SH-SY5Y (cell line): ENCODE measurements around the gene AFAP1L2.

Experiments
- GATA2 ChIP-seq: IDR thresholded peaks from 2 replicates; pipeline ENCODE4 v1.6.1; 2011; ENCODE audit warnings: mild to moderate bottlenecking, low read depth, low read length
- GATA3 ChIP-seq: IDR thresholded peaks from 2 replicates; pipeline ENCODE4 v1.6.1; 2011; ENCODE audit warnings: low read depth, mild to moderate bottlenecking, low read length, moderate library complexity

DNA sequence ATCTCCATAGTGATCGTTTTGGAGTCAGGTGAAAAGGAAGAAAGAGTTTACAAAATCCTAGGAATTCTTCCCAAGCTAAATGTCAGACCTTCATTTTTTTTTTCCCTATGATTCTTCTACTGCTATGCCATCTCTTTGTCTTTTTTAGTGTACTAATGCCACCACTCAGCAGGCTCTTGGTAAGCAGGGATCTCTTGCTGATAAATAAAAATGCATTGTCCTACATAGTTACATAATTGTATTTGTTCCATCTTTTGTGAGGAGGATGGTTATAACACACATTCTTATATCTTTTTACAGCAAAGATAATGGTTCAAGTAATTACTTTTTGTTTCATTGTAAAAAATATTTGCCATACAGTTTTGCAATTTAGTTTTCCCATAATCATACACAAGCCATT, 36.8 kb upstream of the AFAP1L2 start:
- no peak for TF ChIP-seq GATA2
- no peak for TF ChIP-seq GATA3
